C4-2B (cell line): ENCODE data around the gene TMEM178B.

Source experiments
- H3K27ac ChIP-seq: fragments of 450-650 bp; 2 replicates; pipeline ENCODE4 v1.5.1; 2017
- ZFX ChIP-seq: fragments of 450-650 bp; IDR thresholded peaks from 2 replicates; pipeline ENCODE4 v1.6.1; 2017
- TF ChIP-seq, protein P1 (sequence below): fragments of 450-650 bp; conservative IDR thresholded peaks from 2 replicates; pipeline ENCODE4 v1.5.1; 2017; ENCODE audit warnings: mild to moderate bottlenecking

Gene TMEM178B

GRCh38 chr7:141407893-141408292 lies 334.0 kb downstream of the TMEM178B start:
- H3K27ac ChIP-seq = no peak overlapping the region
- no peak for TF ChIP-seq ZFX
- TF ChIP-seq, protein P1, sequence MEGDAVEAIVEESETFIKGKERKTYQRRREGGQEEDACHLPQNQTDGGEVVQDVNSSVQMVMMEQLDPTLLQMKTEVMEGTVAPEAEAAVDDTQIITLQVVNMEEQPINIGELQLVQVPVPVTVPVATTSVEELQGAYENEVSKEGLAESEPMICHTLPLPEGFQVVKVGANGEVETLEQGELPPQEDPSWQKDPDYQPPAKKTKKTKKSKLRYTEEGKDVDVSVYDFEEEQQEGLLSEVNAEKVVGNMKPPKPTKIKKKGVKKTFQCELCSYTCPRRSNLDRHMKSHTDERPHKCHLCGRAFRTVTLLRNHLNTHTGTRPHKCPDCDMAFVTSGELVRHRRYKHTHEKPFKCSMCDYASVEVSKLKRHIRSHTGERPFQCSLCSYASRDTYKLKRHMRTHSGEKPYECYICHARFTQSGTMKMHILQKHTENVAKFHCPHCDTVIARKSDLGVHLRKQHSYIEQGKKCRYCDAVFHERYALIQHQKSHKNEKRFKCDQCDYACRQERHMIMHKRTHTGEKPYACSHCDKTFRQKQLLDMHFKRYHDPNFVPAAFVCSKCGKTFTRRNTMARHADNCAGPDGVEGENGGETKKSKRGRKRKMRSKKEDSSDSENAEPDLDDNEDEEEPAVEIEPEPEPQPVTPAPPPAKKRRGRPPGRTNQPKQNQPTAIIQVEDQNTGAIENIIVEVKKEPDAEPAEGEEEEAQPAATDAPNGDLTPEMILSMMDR = no peak

- no peak overlapping the region for H3K27ac ChIP-seq
- no peak for TF ChIP-seq ZFX
- TF ChIP-seq, protein P1 = no peak
Observed at GRCh38 chr7:141408440-141408839, 334.6 kb downstream of the TMEM178B start.

DNA sequence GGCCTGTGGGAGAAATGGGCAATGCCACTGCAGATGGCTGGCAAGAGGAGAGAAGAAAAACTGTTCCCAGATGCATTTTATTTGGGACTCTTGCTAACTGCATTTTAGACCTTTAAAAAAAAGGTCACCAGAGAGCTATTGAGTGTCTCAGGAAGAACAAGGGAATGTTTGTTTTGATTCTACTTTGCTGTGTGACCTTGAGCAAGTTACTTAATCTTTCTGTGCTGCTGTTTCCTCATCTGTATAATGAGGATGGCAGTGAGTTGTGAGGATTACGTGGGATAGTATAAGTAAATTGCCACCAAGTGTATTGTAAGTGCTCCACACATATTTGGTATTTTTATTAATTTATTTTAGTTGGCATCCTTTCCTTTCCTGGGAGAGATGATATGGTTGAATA lies 335.4 kb downstream of the TMEM178B start:
- no peak overlapping the region for H3K27ac ChIP-seq
- TF ChIP-seq ZFX = no peak
- TF ChIP-seq, protein P1 = no peak

- H3K27ac ChIP-seq = no peak overlapping the region
- no peak for TF ChIP-seq ZFX
Observed at GRCh38 chr7:141409801-141410329, 336.0 kb downstream of the TMEM178B start.

GRCh38 chr7:141410353-141411000 lies 336.6 kb downstream of the TMEM178B start:
- no peak for TF ChIP-seq ZFX
- TF ChIP-seq, protein P1 = no peak
- no peak overlapping the region for H3K27ac ChIP-seq

GRCh38 chr7:141411133-141411532 lies 337.3 kb downstream of the TMEM178B start:
- no peak overlapping the region for H3K27ac ChIP-seq
- TF ChIP-seq ZFX = no peak
- TF ChIP-seq, protein P1 = no peak

DNA sequence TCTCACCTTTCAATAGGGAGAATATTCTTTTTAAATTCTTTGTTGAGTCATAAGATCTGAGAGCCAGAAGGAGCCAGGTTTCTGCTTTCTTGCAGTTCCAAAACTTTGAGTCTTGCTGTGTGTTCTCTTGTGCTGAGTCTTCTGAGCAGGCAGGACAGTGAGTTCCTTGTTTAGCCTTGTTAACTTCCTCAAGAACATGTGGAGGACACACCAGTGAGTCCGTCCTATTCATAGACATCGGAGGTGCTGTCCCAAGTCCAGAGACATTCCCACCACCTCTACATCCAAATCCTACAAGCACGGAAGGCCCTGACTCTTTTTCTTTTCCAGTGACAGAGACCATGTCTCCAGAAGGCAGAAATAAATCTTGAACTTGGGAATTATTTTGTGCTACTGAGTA lies 342.1 kb downstream of the TMEM178B start:
- H3K27ac ChIP-seq = no peak overlapping the region
- TF ChIP-seq, protein P1 = no peak
- TF ChIP-seq ZFX = no peak
